NCI-H2171 treated with DMSO at 0.1 percent for 48 hours (cell line): Measurements from ENCODE around the gene MADCAM1.

Source experiments
- DNase-seq: peaks from one replicate; lab custom pipeline; 2025; lab: John Stamatoyannopoulos, UW

Gene MADCAM1

GRCh38 chr19:532561-533363, 36.5 kb downstream of the MADCAM1 start:
- DNase-seq: peak; percentile 33

GRCh38 chr19:533364-534058, 37.2 kb downstream of the MADCAM1 start:
- DNase-seq: no peak

GRCh38 chr19:534088-534487, 37.8 kb downstream of the MADCAM1 start:
- DNase-seq: no peak

GRCh38 chr19:535017-535835, 38.9 kb downstream of the MADCAM1 start:
- no peak for DNase-seq

GRCh38 chr19:536031-536880, 40.0 kb downstream of the MADCAM1 start:
- no peak for DNase-seq

GRCh38 chr19:536881-537404, 40.7 kb downstream of the MADCAM1 start:
- DNase-seq: no peak

- DNase-seq: no peak
Measured at GRCh38 chr19:538641-539428, 42.5 kb downstream of the MADCAM1 start.

- no peak for DNase-seq
Measured at GRCh38 chr19:539429-540030, 43.2 kb downstream of the MADCAM1 start.

GRCh38 chr19:540867-541637, 44.8 kb downstream of the MADCAM1 start:
- no peak for DNase-seq

- DNase-seq: no peak
Measured at GRCh38 chr19:541699-542098, 45.4 kb downstream of the MADCAM1 start.

- DNase-seq: no peak
Measured at GRCh38 chr19:542173-542866, 46.0 kb downstream of the MADCAM1 start.

- no peak for DNase-seq
Measured at GRCh38 chr19:543910-544608, 47.8 kb downstream of the MADCAM1 start, which contains the start of gene GZMM. Gene GZMM, plus strand, starts transcription at chr19:544053. Its CDS starts 19 bp downstream, at chr19:544072.

GRCh38 chr19:547117-547516, 50.8 kb downstream of the MADCAM1 start:
- no peak for DNase-seq

- DNase-seq: no peak
Measured at GRCh38 chr19:547836-548720, 51.8 kb downstream of the MADCAM1 start.

GRCh38 chr19:548886-549830, 52.9 kb downstream of the MADCAM1 start:
- no peak for DNase-seq

- no peak for DNase-seq
Measured at GRCh38 chr19:554817-555216, 58.5 kb downstream of the MADCAM1 start.
